Osteoblast (primary cell): ENCODE data around the gene FDPS. TPM values are rescaled to one million over a fixed set of nuclear protein-coding genes. Genes with fewer than 3 reads are reported as not detected.

Experiments used
- DNase-seq: peaks from one replicate; pipeline ENCODE4 v3.0.0; 2011; ENCODE audit warnings: low spot score, mixed read lengths; ENCODE audit not compliant: insufficient read length; ENCODE audit errors: missing footprints
- H2AFZ ChIP-seq: 2 replicates; pipeline ENCODE4 v1.6.0; 2011; ENCODE audit warnings: mild to moderate bottlenecking, low read length
- H3K27ac ChIP-seq: 2 replicates; pipeline ENCODE4 v1.5.1; 2011; ENCODE audit warnings: mild to moderate bottlenecking, low read depth, low read length, moderate library complexity
- H3K27me3 ChIP-seq: 2 replicates; pipeline ENCODE4 v1.6.0; 2012; ENCODE audit warnings: mild to moderate bottlenecking, control low read depth, inconsistent platforms, low read length, moderate library complexity; ENCODE audit not compliant: insufficient read depth
- H3K36me3 ChIP-seq: 2 replicates; pipeline ENCODE4 v1.5.1; 2011; ENCODE audit warnings: mild to moderate bottlenecking, low read length, control low read depth, moderate library complexity; ENCODE audit not compliant: insufficient read depth
- H3K4me1 ChIP-seq: 2 replicates; pipeline ENCODE4 v1.5.1; 2011; ENCODE audit warnings: mild to moderate bottlenecking, low read length, control low read depth, moderate library complexity; ENCODE audit not compliant: insufficient read depth
- H3K4me2 ChIP-seq: 2 replicates; pipeline ENCODE4 v1.6.0; 2011; ENCODE audit warnings: mild to moderate bottlenecking, low read length; ENCODE audit not compliant: insufficient read depth
- H3K4me3 ChIP-seq: fragments of 200-600 bp; sonication (generic); 3 replicates; pipeline ENCODE4 v1.5.1; 2012; ENCODE audit warnings: mild to moderate bottlenecking, low read length, inconsistent platforms; ENCODE audit not compliant: insufficient read depth
- H3K79me2 ChIP-seq: 2 replicates; pipeline ENCODE4 v1.6.0; 2012; ENCODE audit warnings: mild to moderate bottlenecking, low read length, control low read depth, inconsistent platforms; ENCODE audit not compliant: insufficient read depth
- H3K9me3 ChIP-seq: 2 replicates; pipeline ENCODE4 v1.5.1; 2011; ENCODE audit warnings: low read depth, low read length, control low read depth
- H4K20me1 ChIP-seq: 2 replicates; pipeline ENCODE4 v1.6.0; 2012; ENCODE audit warnings: mild to moderate bottlenecking, low read length, control low read depth; ENCODE audit not compliant: insufficient read depth
- total RNA-seq: library from RNA; depleted of rRNA; stranded (reverse); fragments of >200 nt; gene quantifications from 2 replicates; pipeline ENCODE4 v1.2.3, GENCODE V29; 2012
- TF ChIP-seq, protein P1 (sequence below): IDR thresholded peaks from 2 replicates; pipeline ENCODE4 v1.5.1; 2011; ENCODE audit warnings: mild to moderate bottlenecking, low read depth, low read length, moderate library complexity; ENCODE audit errors: extremely low read depth

The FDPS gene
- total RNA-seq, 1 donor: 216 TPM

DNA sequence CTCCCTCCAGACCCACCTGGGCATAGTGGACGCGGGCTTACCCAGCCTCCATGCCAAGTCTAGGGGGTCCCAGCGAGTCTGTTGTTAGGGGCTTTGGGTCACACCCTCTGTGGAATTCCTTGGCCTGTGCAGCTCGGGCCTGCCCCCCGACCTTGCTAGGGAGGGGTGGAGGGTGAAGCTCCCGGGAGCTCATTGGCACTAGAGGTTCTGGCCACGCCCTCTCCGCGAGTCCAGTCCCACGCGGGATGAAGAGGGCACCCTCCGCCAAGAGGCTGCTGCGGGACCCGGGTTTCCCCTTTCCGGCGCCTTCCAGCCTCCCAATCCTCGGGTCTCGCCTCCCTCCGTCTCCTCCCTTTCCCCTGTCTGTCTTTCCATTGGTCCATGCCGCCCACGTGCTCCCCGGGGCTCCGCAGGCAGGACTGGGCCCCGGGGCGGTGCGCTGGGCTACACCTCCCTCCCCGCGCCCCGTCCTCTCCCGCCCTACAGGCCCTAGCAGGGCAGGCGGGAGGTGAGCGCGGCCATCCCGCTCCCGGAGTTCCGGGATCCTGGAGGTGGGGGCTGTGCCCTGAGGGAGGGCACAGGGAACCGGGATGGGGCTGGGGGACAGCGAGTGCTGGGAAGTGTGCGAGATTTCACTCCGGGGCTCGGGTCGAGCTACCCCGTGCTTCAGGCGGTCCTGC, 15.5 kb downstream of the FDPS start:
- Histone ChIP-seq H3K79me2 (peaks cover 35% of the 10 kb centered on the region), H3K27ac (peak overlapping the region; percentile 70), H3K4me2 (peak overlapping the region; percentile 99), H3K4me1 (peaks cover 27% of the 10 kb centered on the region), H2AFZ (peak overlapping the region; percentile 86), H4K20me1 (peaks cover 27% of the 10 kb centered on the region), H3K9me3 (no peaks in the 10 kb centered on the region), H3K27me3 (no peaks in the 10 kb centered on the region), H3K4me3 (peak overlapping the region; percentile 86), H3K36me3 (peaks cover 19% of the 10 kb centered on the region)
- TF ChIP-seq, protein P1, sequence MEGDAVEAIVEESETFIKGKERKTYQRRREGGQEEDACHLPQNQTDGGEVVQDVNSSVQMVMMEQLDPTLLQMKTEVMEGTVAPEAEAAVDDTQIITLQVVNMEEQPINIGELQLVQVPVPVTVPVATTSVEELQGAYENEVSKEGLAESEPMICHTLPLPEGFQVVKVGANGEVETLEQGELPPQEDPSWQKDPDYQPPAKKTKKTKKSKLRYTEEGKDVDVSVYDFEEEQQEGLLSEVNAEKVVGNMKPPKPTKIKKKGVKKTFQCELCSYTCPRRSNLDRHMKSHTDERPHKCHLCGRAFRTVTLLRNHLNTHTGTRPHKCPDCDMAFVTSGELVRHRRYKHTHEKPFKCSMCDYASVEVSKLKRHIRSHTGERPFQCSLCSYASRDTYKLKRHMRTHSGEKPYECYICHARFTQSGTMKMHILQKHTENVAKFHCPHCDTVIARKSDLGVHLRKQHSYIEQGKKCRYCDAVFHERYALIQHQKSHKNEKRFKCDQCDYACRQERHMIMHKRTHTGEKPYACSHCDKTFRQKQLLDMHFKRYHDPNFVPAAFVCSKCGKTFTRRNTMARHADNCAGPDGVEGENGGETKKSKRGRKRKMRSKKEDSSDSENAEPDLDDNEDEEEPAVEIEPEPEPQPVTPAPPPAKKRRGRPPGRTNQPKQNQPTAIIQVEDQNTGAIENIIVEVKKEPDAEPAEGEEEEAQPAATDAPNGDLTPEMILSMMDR: no peak
- peak; percentile 100 for DNase-seq

DNA sequence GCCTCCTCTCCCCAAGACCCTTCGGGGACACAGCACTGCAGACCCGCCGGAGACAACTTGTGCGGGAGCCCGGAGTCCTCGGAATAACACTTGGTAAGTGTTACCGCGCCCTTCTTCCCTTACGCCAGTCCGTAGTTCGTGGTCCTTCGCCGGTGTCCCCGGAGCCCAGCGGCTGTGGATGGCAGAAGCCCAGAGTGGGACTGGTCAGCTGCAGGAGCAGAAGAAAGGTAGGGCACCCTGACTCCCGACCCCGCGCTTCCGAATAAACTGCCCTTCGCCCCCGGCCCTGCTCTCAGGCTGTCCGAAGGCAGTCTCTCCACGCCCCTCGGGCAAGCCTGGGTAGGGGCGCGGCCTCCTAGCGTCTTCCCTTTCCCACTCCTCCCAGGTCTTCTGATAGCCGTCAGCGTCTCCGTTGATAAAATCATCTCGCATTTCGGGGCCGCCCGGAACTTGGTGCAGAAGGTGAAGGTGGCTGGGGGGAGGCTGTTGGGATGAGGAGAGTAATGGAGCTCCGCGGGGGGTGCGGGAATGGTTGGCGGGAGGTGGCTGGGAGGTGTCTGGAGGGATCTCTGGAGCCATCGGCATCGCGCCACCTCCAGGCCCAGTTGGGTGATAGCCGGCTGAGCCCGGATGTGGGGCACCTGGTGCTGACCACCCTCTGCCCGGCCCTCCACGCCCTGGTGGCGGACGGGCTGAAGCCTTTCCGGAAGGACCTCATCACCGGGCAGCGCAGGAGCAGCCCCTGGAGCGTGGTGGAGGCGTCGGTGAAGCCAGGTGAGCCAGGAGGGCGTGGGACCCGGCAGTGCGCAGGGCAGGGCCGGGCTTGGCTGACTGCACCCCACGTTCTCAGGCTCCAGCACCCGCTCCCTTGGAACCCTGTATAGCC, 16.3 kb downstream of the FDPS start:
- H3K4me2 ChIP-seq: peak overlapping the region; percentile 99
- no peaks in the 10 kb centered on the region for H3K27me3 ChIP-seq
- H3K27ac ChIP-seq: peak overlapping the region; percentile 70
- TF ChIP-seq, protein P1: peak; percentile 53
- H3K36me3 ChIP-seq: peaks cover 21% of the 10 kb centered on the region
- peaks cover 35% of the 10 kb centered on the region for H3K79me2 ChIP-seq
- H3K9me3 ChIP-seq: no peaks in the 10 kb centered on the region
- peak; percentile 93 for DNase-seq
- peak overlapping the region; percentile 86 for H3K4me3 ChIP-seq
- H4K20me1 ChIP-seq: peaks cover 27% of the 10 kb centered on the region
- peaks cover 26% of the 10 kb centered on the region for H3K4me1 ChIP-seq
- H2AFZ ChIP-seq: peak overlapping the region; percentile 70

DNA sequence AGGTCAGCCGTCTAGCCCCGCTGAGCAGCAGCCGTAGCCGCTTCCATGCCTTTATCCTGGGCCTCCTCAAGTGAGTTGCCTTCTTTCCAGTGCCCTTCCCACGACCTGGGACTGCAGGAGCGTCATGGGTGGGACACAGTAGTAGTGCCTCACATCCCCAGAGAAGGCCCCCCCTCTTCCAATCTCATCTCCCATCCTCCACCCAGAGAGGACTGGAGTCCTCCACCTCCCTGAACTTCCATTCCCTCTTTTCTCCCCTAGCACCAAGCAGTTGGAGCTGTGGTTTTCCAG, 16.9 kb downstream of the FDPS start:
- Histone ChIP-seq H3K79me2 (peaks cover 35% of the 10 kb centered on the region), H2AFZ (no peak overlapping the region)

More for the DNA sequence above, 16.9 kb downstream of the FDPS start:
- H3K4me3 ChIP-seq: peak overlapping the region; percentile 86
- peaks cover 24% of the 10 kb centered on the region for H3K36me3 ChIP-seq
- H4K20me1 ChIP-seq: peaks cover 24% of the 10 kb centered on the region
- TF ChIP-seq, protein P1: no peak
- H3K27me3 ChIP-seq: no peaks in the 10 kb centered on the region
- no peaks in the 10 kb centered on the region for H3K9me3 ChIP-seq
- peaks cover 20% of the 10 kb centered on the region for H3K4me1 ChIP-seq
- peak overlapping the region; percentile 99 for H3K4me2 ChIP-seq
- peak; percentile 74 for DNase-seq
- peak overlapping the region; percentile 32 for H3K27ac ChIP-seq
